HG02970 (cell line): Measurements from ENCODE around the gene GLIPR1.
"Not testable (repeated sequence)": the region's sequence is repeated elsewhere in the genome, so short reads cannot be mapped to it uniquely, and the experiment has no call there.

Source experiments
- ATAC-seq: cut with Tn5 transposase; IDR thresholded peaks from one replicate; pipeline ENCODE4 v1.9.1; 2021; ENCODE audit warnings: mild to moderate bottlenecking, moderate library complexity, moderate number of reproducible peaks; ENCODE audit not compliant: unreplicated experiment, low FRiP score

The GLIPR1 gene

DNA sequence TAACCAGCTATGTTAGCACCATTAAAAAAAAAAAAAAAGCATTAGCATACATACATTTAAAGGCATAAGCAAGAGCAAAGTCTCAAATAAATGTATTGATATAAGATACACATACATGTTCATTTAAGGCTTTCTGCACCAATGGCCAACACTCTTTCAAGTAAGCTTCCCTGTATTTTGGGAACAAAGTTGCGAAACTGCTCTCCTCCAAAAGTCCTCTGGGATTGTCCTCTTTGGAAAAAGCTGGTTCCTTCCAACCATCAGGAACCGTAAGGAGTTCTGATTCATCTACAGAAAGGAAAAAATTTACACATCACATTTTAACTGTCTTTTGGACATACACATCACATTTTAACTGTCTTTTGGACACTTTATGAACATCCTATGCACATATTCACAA is 27.6 kb downstream of the GLIPR1 start:
- no peak for ATAC-seq

DNA sequence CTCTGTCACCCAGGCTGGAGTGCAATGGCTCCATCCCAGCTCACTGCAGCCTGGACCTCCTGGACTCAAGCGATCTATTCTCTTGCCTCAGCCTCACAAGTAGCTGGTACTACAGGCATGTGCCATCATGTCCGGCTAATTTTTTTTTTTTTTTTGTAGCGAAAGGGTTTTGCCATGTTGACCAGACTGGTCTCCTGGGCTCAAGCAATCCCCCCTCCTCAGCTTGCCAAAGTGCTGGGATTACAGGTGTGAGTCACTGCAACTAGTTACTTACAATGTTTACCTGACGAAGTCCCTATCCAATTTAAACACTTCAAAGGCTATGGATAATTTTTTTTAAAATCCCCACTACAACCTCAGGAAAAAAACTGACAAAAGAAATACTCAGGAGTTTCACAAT is 29.1 kb downstream of the GLIPR1 start:
- no peak for ATAC-seq

GRCh38 chr12:75511116-75512048 is 30.8 kb downstream of the GLIPR1 start, which contains the start of gene KRR1:
KRR1 (minus strand) TSS chr12:75511609; CDS start chr12:75511597, 12 bp downstream.
- peak; percentile 98 for ATAC-seq

- not testable (repeated sequence) for ATAC-seq
Measured at GRCh38 chr12:75521224-75521623, 40.7 kb downstream of the GLIPR1 start.

DNA sequence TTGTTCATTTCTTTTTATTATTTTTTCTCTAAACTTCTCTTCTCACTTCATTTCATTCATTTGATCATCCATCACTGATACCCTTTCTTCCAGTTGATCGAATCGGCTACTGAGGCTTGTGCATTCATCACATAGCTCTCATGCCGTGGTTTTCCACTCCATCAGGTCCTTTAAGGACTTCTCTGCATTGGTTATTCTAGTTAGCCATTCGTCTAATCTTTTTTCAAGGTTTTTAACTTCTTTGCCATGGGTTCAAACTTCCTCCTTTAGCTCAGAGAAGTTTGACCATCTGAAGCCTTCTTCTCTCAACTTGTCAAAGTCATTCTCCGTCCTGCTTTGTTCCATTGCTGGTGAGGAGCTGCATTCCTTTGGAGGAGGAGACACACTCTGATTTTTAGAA is 41.6 kb downstream of the GLIPR1 start:
- ATAC-seq = not testable (repeated sequence)

DNA sequence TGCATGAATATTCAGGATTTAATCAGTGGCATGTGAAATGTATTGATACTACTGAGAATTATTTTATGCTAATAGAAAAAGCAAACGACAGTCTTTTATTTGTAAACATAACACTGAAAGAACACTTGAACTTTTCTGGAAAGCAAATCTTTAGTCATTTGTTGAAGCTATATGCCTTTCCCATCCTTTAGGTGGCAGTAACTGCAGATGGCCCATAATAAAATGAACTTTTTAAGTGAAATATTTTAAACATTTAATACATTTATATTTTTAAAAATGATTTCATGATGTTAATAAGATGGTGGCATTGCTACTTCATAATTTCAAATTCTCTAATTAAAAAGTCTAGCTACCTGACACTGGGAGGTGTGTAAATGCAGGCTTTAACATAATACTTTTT is 44.7 kb downstream of the GLIPR1 start:
- ATAC-seq = no peak

DNA sequence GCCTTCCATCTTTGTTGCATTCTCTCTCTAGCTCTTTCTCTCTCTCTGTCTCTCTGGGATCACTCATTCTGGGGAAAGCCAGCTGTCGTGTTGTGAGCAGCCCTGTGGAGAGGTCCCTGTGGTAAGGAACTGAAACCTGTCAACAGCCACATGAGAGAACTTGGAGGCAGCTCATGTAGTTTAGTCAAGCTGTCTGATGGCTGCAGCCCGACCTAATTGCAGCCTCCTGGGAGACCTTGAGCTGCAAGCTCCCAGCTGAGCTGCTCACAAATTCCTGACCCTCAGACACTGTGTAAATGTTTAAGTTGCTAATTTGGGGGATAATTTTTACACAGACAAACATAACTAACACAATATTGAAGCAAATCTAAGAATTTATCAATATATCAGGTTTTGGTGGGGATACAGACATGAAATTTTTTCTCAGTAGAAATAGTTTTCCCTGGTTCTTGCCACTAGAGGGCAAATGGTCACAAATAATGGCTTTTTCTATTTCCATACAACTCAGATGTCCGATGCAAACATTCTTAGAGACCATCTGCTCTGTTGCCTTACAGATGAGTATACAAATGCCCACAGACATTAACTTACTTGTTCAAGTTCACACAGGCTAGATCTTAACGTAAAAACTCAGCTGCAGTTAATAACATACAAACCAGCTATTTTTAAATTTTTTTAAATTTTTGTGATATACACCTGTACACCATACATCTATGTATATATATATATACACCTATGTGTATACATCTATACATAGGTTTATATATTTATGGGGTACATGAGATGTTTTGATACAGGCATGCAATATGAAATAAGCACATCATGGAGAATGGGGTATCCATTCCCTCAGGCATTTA is 46.3 kb downstream of the GLIPR1 start:
- peak; percentile 69 for ATAC-seq

DNA sequence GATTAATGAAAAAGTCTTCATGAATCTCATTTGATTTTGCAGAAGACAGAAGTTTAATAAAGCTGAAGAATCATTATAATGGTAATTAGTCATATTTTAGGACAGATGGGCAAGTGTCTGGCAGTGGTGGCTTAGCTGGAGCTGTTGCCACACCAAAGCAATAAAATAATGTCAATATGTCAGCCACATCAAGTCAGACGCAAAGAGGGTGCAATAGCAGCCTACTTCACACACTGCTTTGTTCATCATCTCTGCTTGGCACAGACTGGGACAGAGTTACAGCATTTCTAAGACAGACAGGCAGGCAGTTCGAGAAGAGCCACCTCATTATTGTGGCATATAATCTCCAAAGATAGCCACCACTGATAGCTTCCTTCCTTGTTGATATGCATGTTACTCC is 47.7 kb downstream of the GLIPR1 start:
- ATAC-seq = no peak

DNA sequence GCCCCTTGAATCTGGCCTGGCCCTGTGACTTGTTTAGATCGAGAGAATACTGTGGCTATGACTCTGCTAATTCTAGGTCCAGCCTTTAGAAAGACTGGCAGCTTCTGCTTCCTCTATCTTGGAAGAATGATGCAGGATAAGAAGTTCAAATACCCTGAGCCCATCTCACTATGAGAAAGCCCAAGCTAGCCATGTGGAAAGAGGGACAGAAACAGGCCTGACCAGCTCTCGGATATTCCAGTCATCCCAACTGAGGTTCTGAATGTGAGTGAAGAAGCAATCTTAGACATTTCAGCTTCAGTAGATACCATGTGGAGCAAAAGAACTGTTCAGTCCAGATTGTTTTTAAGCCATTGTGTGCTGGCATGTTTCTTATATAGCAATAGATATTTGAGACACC is 48.1 kb downstream of the GLIPR1 start:
- no peak for ATAC-seq

DNA sequence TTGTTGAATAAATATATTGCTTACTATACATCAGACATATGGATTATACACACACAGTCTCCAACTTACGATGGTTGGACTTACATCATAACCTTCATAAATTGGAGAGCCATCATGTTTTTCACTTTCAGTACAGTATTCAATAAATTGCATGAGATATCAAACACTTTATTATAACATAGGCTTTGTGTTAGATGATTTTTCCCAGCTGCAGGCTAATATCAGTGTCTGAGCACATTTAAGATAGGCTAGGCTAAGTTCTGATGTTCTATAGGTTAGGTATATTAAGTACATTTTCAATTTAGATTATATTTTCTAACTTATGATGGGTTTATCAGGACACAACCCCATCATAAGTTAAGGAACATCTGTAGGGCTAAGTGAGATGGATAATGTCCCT is 48.8 kb downstream of the GLIPR1 start:
- ATAC-seq = no peak

DNA sequence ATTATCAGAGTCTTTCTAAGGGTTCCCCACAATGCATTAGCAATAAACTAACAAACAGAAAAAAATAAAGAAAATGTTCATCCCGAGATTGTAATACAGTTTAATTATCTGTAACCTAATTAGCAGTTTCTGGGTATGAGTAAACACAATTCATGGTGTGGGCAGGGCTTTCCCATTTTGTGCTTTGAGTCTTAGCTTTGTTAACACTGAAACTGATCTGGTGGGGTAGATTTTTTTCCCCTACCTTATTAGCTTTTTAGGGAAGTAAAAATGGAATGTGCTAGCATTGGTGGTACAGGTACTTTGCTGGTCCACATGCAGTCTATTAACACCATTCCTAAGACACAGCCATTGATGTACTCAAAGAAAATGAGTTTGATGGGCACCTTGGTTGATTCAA is 49.3 kb downstream of the GLIPR1 start:
- no peak for ATAC-seq

DNA sequence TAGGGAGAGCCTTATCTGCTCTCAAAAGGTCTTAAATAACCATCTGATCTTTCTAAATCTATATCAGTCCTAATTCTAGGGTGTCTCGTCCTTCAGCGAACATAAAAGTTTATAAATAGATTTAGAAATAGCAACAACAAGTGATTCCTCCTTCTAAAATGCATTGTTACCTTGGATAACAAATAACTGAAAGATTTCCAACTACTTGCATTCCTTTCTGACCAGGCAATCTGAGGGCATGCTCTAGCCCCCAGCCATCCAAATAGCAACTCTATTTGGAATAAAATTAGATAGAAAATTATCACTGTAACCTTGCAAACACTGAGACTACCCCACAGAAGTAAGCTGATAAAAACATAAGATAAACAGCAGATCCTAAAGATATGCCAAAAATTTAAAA is 52.7 kb downstream of the GLIPR1 start:
- no peak for ATAC-seq

DNA sequence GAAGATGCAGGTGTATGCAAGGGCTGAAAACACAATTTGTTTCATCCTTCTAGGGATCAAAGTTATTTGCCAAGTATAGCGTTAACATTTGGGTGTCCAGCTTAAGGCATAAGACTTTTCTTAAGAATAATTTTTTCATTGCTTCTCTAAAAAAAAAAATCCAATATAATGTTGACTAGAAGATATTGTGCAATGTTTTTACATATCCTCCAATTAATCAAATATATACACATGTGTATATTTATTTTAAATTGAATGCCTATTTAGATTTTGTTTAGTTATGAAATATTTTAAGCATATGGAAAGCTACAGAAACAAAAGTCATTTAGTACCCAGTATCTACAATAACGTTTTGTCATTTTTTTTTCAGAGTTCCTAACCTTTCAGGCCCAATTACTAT is 59.3 kb downstream of the GLIPR1 start:
- ATAC-seq = no peak

DNA sequence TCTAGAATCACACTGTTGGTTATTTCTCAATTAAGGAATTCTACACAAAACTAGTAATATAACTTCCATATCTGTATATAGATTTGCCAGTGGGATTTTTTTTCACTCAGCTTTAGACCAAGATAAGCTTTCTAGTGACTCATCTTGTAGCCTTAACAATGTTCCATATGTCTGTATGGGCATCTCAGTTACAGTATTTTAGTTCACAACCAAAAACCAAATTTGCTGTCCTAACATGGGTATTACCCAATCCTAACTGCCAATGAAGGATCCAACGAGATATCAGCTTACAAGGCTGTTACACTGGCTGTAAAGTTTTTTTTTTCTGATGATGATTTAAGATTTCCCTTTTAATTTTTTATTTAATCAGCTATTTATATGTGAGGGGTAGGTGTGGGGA is 62.4 kb downstream of the GLIPR1 start:
- ATAC-seq = no peak

DNA sequence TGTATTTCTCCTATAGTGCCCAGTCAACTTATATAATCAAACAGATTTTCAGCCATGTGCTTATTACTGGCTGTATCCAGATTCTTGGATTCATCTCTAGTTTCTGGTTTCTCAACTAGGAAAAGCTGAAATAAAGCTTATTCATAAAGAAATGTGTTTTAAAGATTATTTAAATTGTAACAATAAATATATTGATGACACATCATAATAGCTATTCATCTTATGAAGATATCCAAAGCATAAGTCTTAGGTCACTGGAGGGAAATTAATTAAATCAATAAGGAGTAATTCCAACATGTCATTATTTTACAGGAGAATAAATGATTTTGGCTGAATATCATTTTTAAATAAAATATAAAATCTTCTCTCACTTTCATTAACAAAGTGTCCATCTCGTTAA is 63.0 kb downstream of the GLIPR1 start:
- no peak for ATAC-seq

DNA sequence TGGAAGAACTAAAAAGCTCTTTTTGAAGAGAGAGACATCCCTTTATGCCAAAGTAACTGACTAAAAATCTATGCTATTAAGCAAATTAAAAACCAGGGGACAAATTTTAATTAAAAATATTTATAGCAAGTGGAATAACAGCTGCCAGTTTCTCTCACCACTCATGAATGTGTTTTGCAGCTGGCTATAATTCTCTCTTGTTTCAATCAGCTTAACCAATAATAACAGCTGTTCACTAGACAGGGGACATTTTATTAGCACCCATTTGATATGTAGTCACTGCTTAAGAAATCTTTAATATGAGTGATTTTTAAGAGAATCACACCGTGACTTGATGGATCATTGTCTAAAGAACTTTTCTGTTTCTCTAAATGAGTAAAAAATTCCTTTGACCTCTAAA is 65.1 kb downstream of the GLIPR1 start:
- ATAC-seq = no peak

- ATAC-seq = no peak
Measured at GRCh38 chr12:75548879-75549278, 68.3 kb downstream of the GLIPR1 start.

GRCh38 chr12:75549989-75550388 is 69.4 kb downstream of the GLIPR1 start:
- no peak for ATAC-seq

- no peak for ATAC-seq
Measured at GRCh38 chr12:75550401-75551240, 70.1 kb downstream of the GLIPR1 start.

GRCh38 chr12:75551477-75551876 is 70.9 kb downstream of the GLIPR1 start:
- no peak for ATAC-seq
